ENCODE measurements around the gene TRIM2. TPM values are rescaled to one million over a fixed set of nuclear protein-coding genes. Genes with fewer than 3 reads are reported as not detected.

TRIM2 gene
- total and polyA plus RNA-seq, 8 donors, result 49.6 to 88.2 (median 77.7) TPM

DNA sequence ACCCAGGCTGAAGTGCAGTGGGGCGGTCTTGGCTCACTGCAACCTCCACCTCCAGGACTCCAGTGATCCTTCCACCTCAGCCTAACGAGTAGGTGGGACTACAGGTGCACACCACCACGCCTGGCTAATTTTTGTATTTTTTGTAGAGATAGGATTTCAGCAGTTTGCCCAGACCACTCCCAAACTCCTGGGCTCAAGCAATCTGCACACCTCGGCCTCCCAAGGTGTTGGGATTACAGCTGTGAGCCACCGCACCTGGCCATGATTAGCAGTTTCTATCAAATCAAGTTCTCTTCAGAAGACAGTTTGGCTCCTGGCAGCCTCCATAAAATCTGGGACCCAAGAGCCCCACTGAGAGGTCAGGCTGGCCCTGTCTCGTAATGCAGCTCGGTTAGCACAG lies 26.4 kb upstream of the TRIM2 start:
- DNase-seq (no peak), ATAC-seq (no peak)
- Histone ChIP-seq H3K36me3 (no peaks in the 10 kb centered on the region), H3K27ac (no peak overlapping the region), H3K27me3 (no peaks in the 10 kb centered on the region), H3K9me3 (no peaks in the 10 kb centered on the region), H3K4me1 (no peaks in the 10 kb centered on the region), H3K4me3 (no peak overlapping the region)
- TF ChIP-seq, protein P1, sequence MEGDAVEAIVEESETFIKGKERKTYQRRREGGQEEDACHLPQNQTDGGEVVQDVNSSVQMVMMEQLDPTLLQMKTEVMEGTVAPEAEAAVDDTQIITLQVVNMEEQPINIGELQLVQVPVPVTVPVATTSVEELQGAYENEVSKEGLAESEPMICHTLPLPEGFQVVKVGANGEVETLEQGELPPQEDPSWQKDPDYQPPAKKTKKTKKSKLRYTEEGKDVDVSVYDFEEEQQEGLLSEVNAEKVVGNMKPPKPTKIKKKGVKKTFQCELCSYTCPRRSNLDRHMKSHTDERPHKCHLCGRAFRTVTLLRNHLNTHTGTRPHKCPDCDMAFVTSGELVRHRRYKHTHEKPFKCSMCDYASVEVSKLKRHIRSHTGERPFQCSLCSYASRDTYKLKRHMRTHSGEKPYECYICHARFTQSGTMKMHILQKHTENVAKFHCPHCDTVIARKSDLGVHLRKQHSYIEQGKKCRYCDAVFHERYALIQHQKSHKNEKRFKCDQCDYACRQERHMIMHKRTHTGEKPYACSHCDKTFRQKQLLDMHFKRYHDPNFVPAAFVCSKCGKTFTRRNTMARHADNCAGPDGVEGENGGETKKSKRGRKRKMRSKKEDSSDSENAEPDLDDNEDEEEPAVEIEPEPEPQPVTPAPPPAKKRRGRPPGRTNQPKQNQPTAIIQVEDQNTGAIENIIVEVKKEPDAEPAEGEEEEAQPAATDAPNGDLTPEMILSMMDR (IDR thresholded peaks at IDR 0.05), result no peak
- intact Hi-C loops (cut with DNase I), result no loop called here

DNA sequence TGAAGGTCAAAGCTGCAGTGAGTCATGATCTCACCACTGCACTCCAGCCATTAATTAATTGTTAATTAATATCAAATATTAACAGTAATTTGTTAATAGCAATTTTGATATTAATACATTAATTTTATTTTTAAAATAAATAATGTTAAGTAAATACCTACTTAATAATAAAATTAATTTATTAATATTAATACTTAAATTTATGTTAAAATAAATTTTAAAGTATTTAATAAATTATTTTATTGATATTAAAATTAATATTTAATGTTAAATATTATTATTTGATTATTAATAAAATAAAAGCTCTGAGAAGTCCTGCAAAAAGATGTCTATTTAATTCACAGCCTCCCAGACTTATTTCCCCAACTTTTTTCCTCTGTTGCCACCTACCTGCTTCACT lies 25.1 kb upstream of the TRIM2 start:
- Histone ChIP-seq H3K4me3 (no peak overlapping the region), H3K4me1 (no peaks in the 10 kb centered on the region), H3K36me3 (no peaks in the 10 kb centered on the region), H3K27ac (no peak overlapping the region), H3K9me3 (no peaks in the 10 kb centered on the region), H3K27me3 (no peaks in the 10 kb centered on the region)
- intact Hi-C loops (cut with DNase I), result no loop called here
- TF ChIP-seq, protein P1 (IDR thresholded peaks at IDR 0.05), result no peak
- DNase-seq (no peak), ATAC-seq (no peak)

DNA sequence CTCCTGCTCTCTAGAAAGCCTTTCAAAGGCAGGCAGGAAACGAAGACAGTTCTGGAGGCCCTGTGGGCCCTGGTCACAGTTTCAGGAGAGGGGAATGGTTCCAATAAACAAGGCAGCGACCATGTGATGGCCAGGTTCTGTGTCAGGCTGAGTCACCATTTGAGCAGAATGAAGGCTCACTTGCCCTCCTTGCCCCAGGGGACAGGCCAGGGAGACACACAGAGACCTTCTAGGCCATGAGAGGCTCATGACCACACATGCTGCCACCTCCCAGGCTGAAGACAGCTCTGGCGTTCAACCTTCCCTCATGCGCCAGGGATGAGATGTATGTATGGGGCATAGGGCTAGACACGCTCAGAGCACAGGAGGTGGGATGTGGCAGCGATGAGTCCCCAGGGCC lies 22.9 kb upstream of the TRIM2 start:
- no peak for ATAC-seq
- Histone ChIP-seq H3K27ac (no peak overlapping the region), H3K27me3 (no peaks in the 10 kb centered on the region), H3K4me1 (no peaks in the 10 kb centered on the region), H3K4me3 (no peak overlapping the region), H3K36me3 (no peaks in the 10 kb centered on the region), H3K9me3 (no peaks in the 10 kb centered on the region)
- intact Hi-C loops (cut with DNase I), result no loop called here
- TF ChIP-seq, protein P1 (IDR thresholded peaks at IDR 0.05), result no peak
- no peak for DNase-seq

DNA sequence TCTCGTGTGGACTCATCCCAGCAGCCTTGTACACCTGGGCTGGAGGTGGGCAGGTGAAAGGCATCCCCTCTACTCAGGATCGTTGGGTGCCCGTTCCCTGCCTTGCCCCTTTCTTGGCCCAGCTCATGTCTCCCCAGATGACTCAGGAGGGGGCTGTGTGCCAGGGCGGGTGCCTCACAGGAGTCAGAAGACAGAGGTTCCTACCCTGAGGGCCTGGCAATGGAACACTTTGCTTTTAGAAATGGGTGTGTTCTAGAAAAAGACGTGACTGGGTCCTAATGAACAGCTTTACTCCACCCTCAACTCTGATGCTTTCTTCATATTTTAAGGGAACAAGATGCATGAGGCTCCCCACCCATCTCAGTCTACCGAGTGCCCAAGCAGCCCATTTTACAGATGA lies 22.5 kb upstream of the TRIM2 start:
- Histone ChIP-seq H3K4me1 (no peaks in the 10 kb centered on the region), H3K36me3 (no peaks in the 10 kb centered on the region), H3K27ac (no peak overlapping the region), H3K4me3 (no peak overlapping the region), H3K27me3 (no peaks in the 10 kb centered on the region), H3K9me3 (no peaks in the 10 kb centered on the region)
- TF ChIP-seq, protein P1 (IDR thresholded peaks at IDR 0.05), result no peak
- intact Hi-C loops (cut with DNase I), result no loop called here
- ATAC-seq, result no peak
- DNase-seq, result no peak

DNA sequence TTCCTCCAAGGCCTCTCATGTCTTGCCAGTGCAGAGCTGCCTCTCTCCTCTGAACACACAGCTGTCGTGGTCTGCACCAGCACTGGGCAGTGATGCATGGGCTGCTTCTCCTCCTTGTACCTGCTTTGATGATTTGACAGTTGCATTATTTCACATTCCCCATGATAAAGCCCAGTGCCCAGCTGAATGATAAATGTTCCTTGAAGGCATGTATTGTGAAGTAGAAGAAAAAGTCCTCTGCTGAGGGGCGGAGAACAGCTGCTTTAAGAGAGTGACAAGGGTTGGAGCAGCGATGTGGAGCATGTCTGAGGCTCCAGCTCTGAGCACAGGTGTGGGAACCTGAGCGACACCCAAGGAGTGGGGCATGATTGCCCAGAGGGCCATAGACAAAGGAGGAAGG lies 21.1 kb upstream of the TRIM2 start:
- no peak for DNase-seq
- no peaks in the 10 kb centered on the region for H3K36me3 ChIP-seq
- H3K4me1 ChIP-seq, result no peaks in the 10 kb centered on the region
- no peaks in the 10 kb centered on the region for H3K27me3 ChIP-seq
- intact Hi-C loops (cut with DNase I), result no loop called here
- ATAC-seq, result no peak
- TF ChIP-seq, protein P1 (IDR thresholded peaks at IDR 0.05), result no peak
- no peak overlapping the region for H3K4me3 ChIP-seq
- H3K9me3 ChIP-seq, result no peaks in the 10 kb centered on the region
- H3K27ac ChIP-seq, result no peak overlapping the region
